CD14-positive monocyte (primary cell): ENCODE results near the gene FOXD1. TPM values are rescaled to one million over a fixed set of nuclear protein-coding genes. Genes with fewer than 3 reads are reported as not detected.

Experiments used
- DNase-seq, 3 donors: peaks; one replicate each; pipeline ENCODE4 v3.0.0-alpha.2; 2011 to 2022
- H2AFZ ChIP-seq: 2 replicates; pipeline ENCODE4 v1.6.0; 2012; ENCODE audit warnings: mild to moderate bottlenecking, low read depth, low read length, inconsistent platforms; ENCODE audit not compliant: insufficient read depth, poor library complexity, severe bottlenecking
- H3K27ac ChIP-seq, 2 donors: 1 replicate in 1 of 2; 2 replicates in 1 of 2; pipeline ENCODE4 v1.5.1; 2012 to 2013; ENCODE audit warnings: low read length in 2 of 2, control low read depth in 1 of 2, inconsistent platforms in 1 of 2, low read depth in 1 of 2, mild to moderate bottlenecking in 1 of 2
- H3K27me3 ChIP-seq, 2 donors: one replicate each; pipeline versions ENCODE4 v1.6.0 to v1.6.1; 2011 to 2013; ENCODE audit warnings: low read length in 2 of 2; ENCODE audit not compliant: control insufficient read depth in 2 of 2, insufficient read depth in 2 of 2
- H3K36me3 ChIP-seq, 2 donors: replicated peaks in 1 of 2; 1 replicate in 1 of 2; 2 replicates in 1 of 2; pipeline versions ENCODE4 v1.5.1 to v1.6.1; 2012 to 2013; ENCODE audit warnings: low read length in 2 of 2, control low read depth in 1 of 2, inconsistent platforms in 1 of 2, mild to moderate bottlenecking in 1 of 2; ENCODE audit not compliant: insufficient read depth in 2 of 2, control insufficient read depth in 1 of 2
- H3K4me1 ChIP-seq, 2 donors: 1 replicate in 1 of 2; 2 replicates in 1 of 2; pipeline versions ENCODE4 v1.5.1 to v1.6.1; 2012 to 2013; ENCODE audit warnings: low read length in 2 of 2, control low read depth in 1 of 2, inconsistent platforms in 1 of 2, mild to moderate bottlenecking in 1 of 2, moderate library complexity in 1 of 2; ENCODE audit not compliant: insufficient read depth in 2 of 2, control insufficient read depth in 1 of 2
- H3K4me2 ChIP-seq: replicated peaks from 2 replicates; pipeline ENCODE3; 2012; ENCODE audit warnings: low read length, moderate library complexity, mild to moderate bottlenecking; ENCODE audit not compliant: poor library complexity, severe bottlenecking; ENCODE audit errors: extremely low read depth
- H3K4me3 ChIP-seq, 3 experiments: fragments of 200-600 bp in 1 of 3; sonication (generic) in 1 of 3; replicated peaks in 1 of 3; 1 replicate in 2 of 3; 2 replicates in 1 of 3; pipeline ENCODE4 v1.5.1; 2011 to 2013; ENCODE audit warnings: low read length in 3 of 3, mild to moderate bottlenecking in 3 of 3, control low read depth in 2 of 3, low read depth in 2 of 3, inconsistent platforms in 1 of 3, moderate library complexity in 1 of 3
- H3K79me2 ChIP-seq: 2 replicates; pipeline ENCODE4 v1.6.0; 2012; ENCODE audit warnings: mild to moderate bottlenecking, control low read depth, inconsistent platforms, low read length, moderate library complexity; ENCODE audit not compliant: insufficient read depth
- H3K9ac ChIP-seq: 2 replicates; pipeline ENCODE4 v1.6.0; 2017; ENCODE audit warnings: low read length, mild to moderate bottlenecking; ENCODE audit not compliant: insufficient read depth, poor library complexity, severe bottlenecking
- H3K9me3 ChIP-seq, 2 donors: replicated peaks in 1 of 2; 1 replicate in 1 of 2; 2 replicates in 1 of 2; pipeline versions ENCODE4 v1.5.1 to v1.6.1; 2012 to 2013; ENCODE audit warnings: low read length in 2 of 2, control low read depth in 1 of 2; ENCODE audit not compliant: control insufficient read depth in 1 of 2, insufficient read depth in 1 of 2
- H4K20me1 ChIP-seq: 2 replicates; pipeline ENCODE4 v1.6.0; 2012; ENCODE audit warnings: mild to moderate bottlenecking, low read length, control low read depth, moderate library complexity; ENCODE audit not compliant: insufficient read depth
- H3K27ac Mint-ChIP-seq, 7 donors: one replicate each; pipeline ENCODE4 v1.8.0; 2020; ENCODE audit warnings: mild to moderate bottlenecking in 7 of 7, mixed read lengths in 7 of 7, moderate library complexity in 6 of 7, inconsistent platforms in 2 of 7
- H3K27me3 Mint-ChIP-seq, 3 donors: one replicate each; pipeline ENCODE4 v1.8.0; 2021 to 2022; ENCODE audit warnings: low read depth in 3 of 3, mild to moderate bottlenecking in 3 of 3, mixed read lengths in 3 of 3, moderate library complexity in 3 of 3, inconsistent platforms in 1 of 3
- H3K36me3 Mint-ChIP-seq, 2 donors: one replicate each; pipeline ENCODE4 v1.8.0; 2020; ENCODE audit warnings: mixed read lengths in 2 of 2, inconsistent platforms in 1 of 2, mild to moderate bottlenecking in 1 of 2
- H3K4me1 Mint-ChIP-seq: one replicate; pipeline ENCODE4 v1.8.0; 2020; ENCODE audit warnings: mild to moderate bottlenecking, mixed read lengths
- H3K4me3 Mint-ChIP-seq, 2 donors: one replicate each; pipeline ENCODE4 v1.8.0; 2020; ENCODE audit warnings: mild to moderate bottlenecking in 2 of 2, mixed read lengths in 2 of 2, moderate library complexity in 1 of 2
- H3K9me3 Mint-ChIP-seq, 7 donors: one replicate each; pipeline ENCODE4 v1.8.0; 2020 to 2022; ENCODE audit warnings: mixed read lengths in 7 of 7, mild to moderate bottlenecking in 6 of 7, moderate library complexity in 6 of 7, inconsistent platforms in 2 of 7
- CTCF ChIP-seq: fragments of 200-600 bp; IDR thresholded peaks from one replicate; pipeline ENCODE4 v1.8.0; 2022; ENCODE audit warnings: antibody characterized with exemption, mild to moderate bottlenecking
- WGBS: methylation state at CpG from one replicate; pipeline ENCODE4 v1.1.5; 2013; ENCODE audit warnings: missing lambda C conversion rate; ENCODE audit not compliant: insufficient coverage; 5-methylcytosine and 5-hydroxymethylcytosine counted together
- intact Hi-C, 2 donors: fragments of 100-400 bp; cut with micrococcal nuclease; formaldehyde crosslinking; loops; one replicate each; pipeline versions ENCODE4 v1.15.0 to v1.15.1; 2023
- polyA plus RNA-seq, 3 donors: library from polyadenylated mRNA; depleted of rRNA in 1 of 3; unstranded in 2 of 3; stranded (reverse) in 1 of 3; fragments of 300-500 nt in 2 of 3; fragments of >200 nt in 1 of 3; fragmentation: Illumina TruSeq in 2 of 3; gene quantifications; 1 replicate in 2 of 3; 2 replicates in 1 of 3; pipeline ENCODE4 v1.2.3, GENCODE V29; 2012 to 2021

Gene FOXD1
- polyA plus RNA-seq, 3 donors, result 0.04 TPM; not detected in 2

- H3K4me1 Mint-ChIP-seq, result peaks cover 24% of the 10 kb centered on the region
- peaks cover 75 to 85% (median 78%) of the 10 kb centered on the region in 3 donors for H3K27me3 Mint-ChIP-seq
- peak overlapping the region; percentile 39 for H3K4me2 ChIP-seq
- H3K36me3 ChIP-seq, result no peaks in the 10 kb centered on the region
- H3K4me1 ChIP-seq, result peaks cover 23 to 27% of the 10 kb centered on the region in 2 donors
- no peak overlapping the region for H3K27ac ChIP-seq
- H3K36me3 Mint-ChIP-seq, result peaks cover 12 to 17% of the 10 kb centered on the region in 2 donors
- no peak overlapping the region for H3K9ac ChIP-seq
- H3K4me3 ChIP-seq, result no peak overlapping the region
- peaks cover 3 to 45% (median 29%) of the 10 kb centered on the region in 7 donors for H3K9me3 Mint-ChIP-seq
- H3K27ac Mint-ChIP-seq, result no peak overlapping the region
- TF ChIP-seq CTCF, result peak; percentile 90
- WGBS, result 4% methylated on average over 68 of the region's 70 CpGs
- H3K4me3 Mint-ChIP-seq, result peak overlapping the region in 1 of 2 donors; percentile 91
- no peaks in the 10 kb centered on the region for H3K79me2 ChIP-seq
- intact Hi-C loops, result loop anchor here in 1 of 2 donors (5.0 kb wide), 1 partner anchor 234 kb away; no protein-coding TSS in a partner anchor
- DNase-seq, result peak; percentile 38 to 57 (median 41)
- H2AFZ ChIP-seq, result peak overlapping the region; percentile 56
- peaks cover 74 to 85% of the 10 kb centered on the region in 2 donors for H3K27me3 ChIP-seq
- H4K20me1 ChIP-seq, result no peaks in the 10 kb centered on the region
- H3K9me3 ChIP-seq, result peaks cover 9 to 46% of the 10 kb centered on the region in 2 donors
Observed at GRCh38 chr5:73451224-73452130, 2.9 kb upstream of the FOXD1 start.

- no peak for DNase-seq
- H3K4me3 Mint-ChIP-seq, result peak overlapping the region in 1 of 2 donors; percentile 91
- peak overlapping the region; percentile 39 for H3K4me2 ChIP-seq
Observed at GRCh38 chr5:73450672-73451223, 2.2 kb upstream of the FOXD1 start.

More at GRCh38 chr5:73450672-73451223, 2.2 kb upstream of the FOXD1 start:
- no peak overlapping the region for H3K27ac ChIP-seq
- Mint-ChIP-seq H3K4me1 (peaks cover 26% of the 10 kb centered on the region), H3K9me3 (peaks cover 3 to 46% (median 32%) of the 10 kb centered on the region in 7 donors), H3K27ac (no peak overlapping the region), H3K27me3 (peaks cover 78 to 88% (median 80%) of the 10 kb centered on the region in 3 donors), H3K36me3 (peaks cover 12 to 17% of the 10 kb centered on the region in 2 donors)
- 7% methylated on average over 23 of the region's 27 CpGs for WGBS
- no peak for TF ChIP-seq CTCF
- no peak overlapping the region for H3K4me3 ChIP-seq
- H4K20me1 ChIP-seq, result no peaks in the 10 kb centered on the region
- H3K9ac ChIP-seq, result no peak overlapping the region
- H3K4me1 ChIP-seq, result peaks cover 24 to 30% of the 10 kb centered on the region in 2 donors
- H3K9me3 ChIP-seq, result peaks cover 9 to 50% of the 10 kb centered on the region in 2 donors
- peak overlapping the region; percentile 56 for H2AFZ ChIP-seq
- no peaks in the 10 kb centered on the region for H3K36me3 ChIP-seq
- H3K79me2 ChIP-seq, result no peaks in the 10 kb centered on the region
- intact Hi-C loops, result loop anchor here in 1 of 2 donors (5.0 kb wide), 1 partner anchor 233 kb away; no protein-coding TSS in a partner anchor
- peaks cover 76 to 88% of the 10 kb centered on the region in 2 donors for H3K27me3 ChIP-seq
